GM10266 (cell line): ENCODE measurements around the gene PEX16.

Source experiments
- DNase-seq: peaks from one replicate; pipeline ENCODE4 v3.0.0; 2012; ENCODE audit errors: extremely low spot score
- CTCF ChIP-seq: IDR thresholded peaks from 2 replicates; pipeline ENCODE4 v1.5.1; 2012; ENCODE audit warnings: mild to moderate bottlenecking, low read depth; ENCODE audit not compliant: control insufficient read depth, insufficient read depth; ENCODE audit errors: missing control alignments

PEX16 gene

DNA sequence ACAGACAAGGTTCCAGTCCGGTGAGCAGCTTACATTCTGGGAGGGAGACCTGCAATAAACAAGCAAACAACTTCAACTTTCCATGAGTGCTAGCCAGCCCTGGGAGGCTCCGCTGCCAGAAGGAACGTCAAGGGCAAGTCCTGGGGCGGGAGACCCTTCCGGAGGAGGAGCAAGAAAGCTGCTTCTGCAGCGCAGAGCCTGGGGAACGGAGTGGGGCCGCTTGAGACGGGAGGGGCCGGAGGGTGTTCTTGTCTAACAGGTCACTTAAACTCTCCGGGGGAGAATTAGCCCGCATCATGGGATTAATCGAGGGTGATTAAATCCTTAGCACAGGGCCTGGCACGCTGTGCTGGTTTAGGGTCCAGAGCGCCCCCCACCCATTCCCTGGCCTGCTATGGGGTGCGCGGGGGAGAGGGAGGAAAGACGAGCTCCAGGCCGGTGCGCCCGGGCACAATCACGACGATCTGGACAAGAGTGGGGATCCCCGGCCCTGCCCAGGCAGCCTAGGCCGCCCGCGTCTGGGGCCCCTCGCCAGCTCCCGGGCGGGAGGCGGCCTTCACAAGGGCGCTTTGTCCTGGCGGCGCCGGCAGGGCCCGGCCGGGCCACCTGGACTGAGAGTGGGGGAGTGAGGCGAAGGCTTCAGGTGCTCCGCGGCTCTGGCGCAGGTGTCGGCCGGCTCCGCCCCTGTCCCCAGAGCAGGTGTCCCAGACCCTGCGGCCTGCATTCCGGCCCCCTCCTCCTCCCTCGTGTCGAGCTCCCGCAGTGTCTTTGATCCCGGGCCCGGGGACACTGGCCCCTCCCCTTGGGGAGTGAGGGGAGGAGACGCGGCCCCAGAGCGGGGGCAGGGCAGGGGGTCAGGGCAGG lies 4.1 kb upstream of the PEX16 start:
- DNase-seq = no peak

DNA sequence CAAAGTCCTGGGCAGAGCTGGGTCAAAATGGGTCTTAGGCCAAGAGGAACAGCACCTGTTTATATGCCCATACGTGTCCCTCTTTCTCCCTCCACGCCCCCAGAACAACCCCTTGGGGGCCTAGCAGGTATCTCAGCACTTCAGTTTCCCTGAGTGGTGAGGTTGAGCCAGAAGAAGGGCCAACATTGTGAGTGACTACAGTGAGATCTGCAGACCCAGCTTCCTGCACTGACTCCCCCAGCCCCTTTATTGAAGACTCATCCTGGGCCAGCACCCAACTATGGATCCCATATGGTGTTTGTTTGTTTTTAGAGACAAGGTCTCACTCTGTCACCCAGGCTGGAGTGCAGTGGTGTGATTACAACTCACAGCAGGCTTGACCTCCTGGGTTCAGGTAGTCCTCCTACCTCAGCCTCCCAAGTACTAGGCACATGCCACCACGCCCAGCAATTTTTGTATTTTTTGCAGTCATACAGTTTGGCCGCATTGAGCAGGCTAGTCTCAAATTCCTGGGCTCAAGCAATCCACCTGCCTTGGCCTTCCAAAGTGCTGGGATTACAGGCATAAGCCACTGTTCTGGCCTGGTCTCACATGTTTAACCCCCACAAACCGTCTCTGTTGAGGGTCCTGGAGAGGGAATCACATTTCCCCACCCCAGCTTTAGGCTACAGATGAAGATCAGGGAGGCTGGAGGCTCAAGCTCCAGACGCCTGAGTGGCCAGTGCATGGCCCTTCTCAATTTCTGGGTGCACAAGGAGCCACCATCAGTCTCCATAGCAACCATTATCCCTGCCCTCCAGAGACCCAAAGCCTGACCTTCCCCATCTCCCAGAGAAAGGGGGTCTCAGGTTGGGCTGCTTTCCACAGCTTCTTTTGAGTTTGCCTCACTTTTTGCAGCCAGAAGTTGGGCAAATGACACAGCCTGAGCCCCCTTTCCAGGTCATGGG lies 3.1 kb upstream of the PEX16 start:
- no peak for DNase-seq
- no peak for TF ChIP-seq CTCF

More for the DNA sequence above, 4.1 kb upstream of the PEX16 start:
- TF ChIP-seq CTCF = no peak

DNA sequence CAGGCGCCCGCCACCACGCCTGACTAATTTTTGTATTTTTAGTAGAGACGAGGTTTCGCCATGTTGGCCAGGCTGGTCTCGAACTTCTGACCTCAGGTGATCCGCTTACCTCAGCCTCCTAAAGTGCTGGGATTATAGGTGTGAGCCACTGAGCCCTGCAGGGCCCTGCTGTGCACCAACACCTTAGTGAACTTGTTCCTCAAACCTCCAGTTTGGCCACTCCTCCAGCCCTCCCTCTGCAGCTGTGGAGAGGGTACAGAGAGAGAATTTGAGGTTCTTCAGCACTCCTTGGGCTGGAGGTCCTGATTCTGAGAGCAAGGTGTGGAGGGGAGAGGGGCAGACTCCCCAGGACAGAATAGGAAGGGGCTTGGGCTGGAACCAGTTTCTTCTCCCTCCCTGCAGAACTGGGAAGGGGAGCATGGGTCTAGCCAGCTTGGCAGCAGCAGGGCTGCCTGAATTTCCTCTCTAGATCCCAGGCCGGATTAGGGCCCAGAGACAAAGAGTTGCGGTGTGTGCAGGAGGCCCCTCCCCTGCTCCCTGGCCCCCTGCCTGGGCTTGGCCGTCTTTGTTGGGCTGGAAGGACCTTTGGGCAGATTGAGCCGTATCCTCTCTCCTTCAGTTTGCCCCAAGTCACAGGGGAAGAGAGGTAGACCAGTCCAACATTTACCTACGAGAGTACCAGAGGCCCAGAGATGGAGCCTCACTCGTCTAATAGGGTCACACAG lies 2.3 kb upstream of the PEX16 start:
- DNase-seq = no peak
- no peak for TF ChIP-seq CTCF

GRCh38 chr11:45918962-45919675 lies 1.4 kb upstream of the PEX16 start:
- DNase-seq = no peak
- no peak for TF ChIP-seq CTCF

- TF ChIP-seq CTCF = no peak
These were observed 759 bp upstream of the PEX16 start for GRCh38 chr11:45918331-45918941.

DNA sequence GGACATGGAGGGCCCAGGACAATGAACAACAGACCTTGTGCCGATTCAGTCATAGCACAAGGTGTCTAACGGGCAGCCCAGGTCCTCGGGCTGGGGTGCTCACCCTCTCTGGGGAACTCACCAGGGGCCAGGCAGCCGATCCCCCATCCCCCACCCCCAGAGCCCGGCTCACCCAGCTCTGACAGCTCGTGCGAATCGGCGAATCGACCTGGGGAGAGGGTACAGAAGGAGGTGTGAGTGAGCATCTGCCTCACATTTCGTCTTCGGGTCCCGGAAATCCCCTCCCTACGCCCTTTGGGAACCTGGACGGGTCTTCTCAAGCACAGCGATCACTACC lies 423 bp downstream of the PEX16 start:
- TF ChIP-seq CTCF = no peak
- peak; percentile 34 for DNase-seq

More at GRCh38 chr11:45918331-45918941, 759 bp upstream of the PEX16 start:
- peak; percentile 89 for DNase-seq
